DND-41 (cell line): Measurements from ENCODE around the gene LCE2D.

ENCODE experiments used
- CTCF ChIP-seq: IDR thresholded peaks from 2 replicates; pipeline ENCODE4 v1.5.1; 2012; ENCODE audit warnings: borderline replicate concordance, low read length, moderate library complexity, mild to moderate bottlenecking; ENCODE audit not compliant: poor library complexity, severe bottlenecking; ENCODE audit errors: extremely low read depth
- EZH2 ChIP-seq: IDR thresholded peaks from 3 replicates; pipeline ENCODE4 v1.6.1; 2012; ENCODE audit warnings: borderline replicate concordance, low read depth, mild to moderate bottlenecking, moderate library complexity, low read length, inconsistent platforms; ENCODE audit not compliant: severe bottlenecking

GRCh38 chr1:152683846-152684245 is 20.7 kb downstream of the LCE2D start:
- TF ChIP-seq EZH2 (no peak), CTCF (no peak)
